HepG2 (cell line): Measurements from ENCODE around the gene MARCHF9. TPM values are rescaled to one million over a fixed set of nuclear protein-coding genes. Genes with fewer than 3 reads are reported as not detected.

ENCODE experiments used
- ATAC-seq: fragments of 200-7000 bp; cut with Tn5 transposase; 3 replicates; pipeline ENCODE4 v1.9.1; 2020; ENCODE audit warnings: mild to moderate bottlenecking, moderate library complexity
- BruUV-seq: library from RNA; stranded (reverse); fragments of 400-500 nt; replicated peaks from 2 replicates; lab custom pipeline; 2021; lab: Mats Ljungman, UMichigan
- CTCF ChIA-PET: fragments of 300-600 bp; formaldehyde crosslinking; extraction: SDS; loops from one replicate; lab custom pipeline; 2021; ENCODE audit warnings: low total read pairs, inconsistent platforms, low intra/inter-chr PET ratio; lab: Yijun Ruan, JAX
- POLR2A ChIA-PET: fragments of 350-600 bp; sonication (Branson Sonifier 250); formaldehyde crosslinking; loops from one replicate; lab custom pipeline; 2020; ENCODE audit warnings: antibody characterized with exemption, inconsistent platforms; lab: Yijun Ruan, JAX
- DNase-seq: peaks from one replicate; pipeline ENCODE4 v3.0.0-alpha.2; 2015; ENCODE audit warnings: low spot score
- FAIRE-seq: peaks from 3 replicates; lab custom pipeline; 2011; peaks lifted over from hg19 to GRCh38; lab: Jason Lieb, UNC
- H2AFZ ChIP-seq: one replicate; pipeline ENCODE4 v1.6.1; 2011; ENCODE audit warnings: low read length, inconsistent platforms
- H3K27ac ChIP-seq: fragments of 300-600 bp; 3 replicates; pipeline ENCODE4 v1.8.0; 2011; ENCODE audit warnings: mixed run types, mild to moderate bottlenecking, mixed read lengths, low read length, inconsistent platforms; ENCODE audit not compliant: insufficient read depth; ENCODE audit errors: extremely low read length
- H3K27me3 ChIP-seq, 2 experiments: fragments of 200-600 bp in 1 of 2; 2 replicates in 1 of 2; 3 replicates in 1 of 2; pipeline versions ENCODE4 v1.6.0 to v1.8.0; 2011; ENCODE audit warnings: low read length in 2 of 2, mild to moderate bottlenecking in 2 of 2, moderate library complexity in 2 of 2, inconsistent platforms in 1 of 2; ENCODE audit not compliant: insufficient read depth in 2 of 2, control insufficient read depth in 1 of 2
- H3K36me3 ChIP-seq, 2 experiments: fragments of 200-600 bp in 1 of 2; replicated peaks in 1 of 2; 2 replicates in 1 of 2; 3 replicates in 1 of 2; pipeline versions ENCODE4 v1.5.1 to v1.8.0; 2011; ENCODE audit warnings: low read length in 2 of 2, inconsistent platforms in 1 of 2; ENCODE audit not compliant: insufficient read depth in 2 of 2, control insufficient read depth in 1 of 2
- H3K4me1 ChIP-seq: 2 replicates; pipeline ENCODE4 v1.5.1; 2012; ENCODE audit warnings: low read length, inconsistent platforms; ENCODE audit not compliant: insufficient read depth
- H3K4me2 ChIP-seq: 2 replicates; pipeline ENCODE4 v1.6.0; 2011; ENCODE audit warnings: low read depth, low read length, inconsistent platforms
- H3K4me3 ChIP-seq, 3 experiments: fragments of 200-600 bp in 1 of 3; sonication (generic), shearing (Covaris generic) in 1 of 3; replicated peaks in 1 of 3; 2 replicates each; pipeline ENCODE4 v1.5.1; 2011 to 2016; ENCODE audit warnings: low read length in 3 of 3, inconsistent platforms in 2 of 3, low read depth in 2 of 3, mild to moderate bottlenecking in 2 of 3, control low read depth in 1 of 3, mixed read lengths in 1 of 3; ENCODE audit not compliant: insufficient read depth in 1 of 3
- H3K79me2 ChIP-seq: one replicate; pipeline ENCODE4 v1.6.1; 2011; ENCODE audit warnings: low read length, inconsistent platforms; ENCODE audit not compliant: insufficient read depth
- H3K9ac ChIP-seq: 2 replicates; pipeline ENCODE4 v1.6.0; 2011; ENCODE audit warnings: mild to moderate bottlenecking, low read depth, low read length, inconsistent platforms; ENCODE audit not compliant: insufficient read depth
- H3K9me3 ChIP-seq: 2 replicates; pipeline ENCODE4 v1.5.1; 2012; ENCODE audit warnings: mild to moderate bottlenecking, low read length
- H4K20me1 ChIP-seq: 2 replicates; pipeline ENCODE4 v1.6.0; 2011; ENCODE audit warnings: inconsistent platforms, mild to moderate bottlenecking, low read length, moderate library complexity; ENCODE audit not compliant: insufficient read depth
- ASH2L ChIP-seq: fragments of 300-600, 200-600 bp; sonication (generic); IDR thresholded peaks from 2 replicates; pipeline ENCODE4 v1.7.0; 2017; ENCODE audit warnings: low read depth, mild to moderate bottlenecking, moderate library complexity, mixed read lengths, low read length; ENCODE audit not compliant: insufficient read length
- ATRX ChIP-seq: sonication (generic); formaldehyde crosslinking; IDR thresholded peaks from 2 replicates; pipeline ENCODE4 v1.4.0; 2020; ENCODE audit warnings: missing genetic modification reagents, borderline replicate concordance
- JDP2 ChIP-seq: sonication (generic); formaldehyde crosslinking; IDR thresholded peaks from 2 replicates; pipeline ENCODE4 v1.8.1; 2022; ENCODE audit warnings: missing genetic modification reagents, borderline replicate concordance
- KDM6A ChIP-seq: IDR thresholded peaks from 2 replicates; pipeline ENCODE4 v1.6.1; 2016; ENCODE audit warnings: low read depth
- KLF15 ChIP-seq: sonication (generic); formaldehyde crosslinking; IDR thresholded peaks from 2 replicates; pipeline ENCODE4 v1.8.1; 2023; ENCODE audit warnings: borderline replicate concordance, mild to moderate bottlenecking, inconsistent platforms, missing genetic modification reagents, mixed read lengths
- NFKB2 ChIP-seq: sonication (generic); formaldehyde crosslinking; IDR thresholded peaks from 2 replicates; pipeline ENCODE4 v1.4.0; 2020; ENCODE audit warnings: missing genetic modification reagents, borderline replicate concordance
- NFYC ChIP-seq: IDR thresholded peaks from 2 replicates; pipeline ENCODE4 v1.6.1; 2016; ENCODE audit warnings: missing genetic modification reagents, missing compliant biosample characterization
- SIX1 ChIP-seq: sonication (generic); formaldehyde crosslinking; IDR thresholded peaks from 2 replicates; pipeline ENCODE4 v1.4.0; 2020; ENCODE audit warnings: missing genetic modification reagents, borderline replicate concordance
- TFAP4 ChIP-seq: sonication (generic); IDR thresholded peaks from 2 replicates; pipeline ENCODE4 v1.6.1; 2016; ENCODE audit warnings: low read depth, borderline replicate concordance
- THAP9 ChIP-seq: sonication (generic); formaldehyde crosslinking; IDR thresholded peaks from 2 replicates; pipeline ENCODE4; 2020; ENCODE audit warnings: missing genetic modification reagents, mild to moderate bottlenecking, borderline replicate concordance
- ZBTB8A ChIP-seq: sonication (generic); formaldehyde crosslinking; IDR thresholded peaks from 2 replicates; pipeline ENCODE4 v1.4.0; 2020; ENCODE audit warnings: mild to moderate bottlenecking, low read depth, missing genetic modification reagents, borderline replicate concordance
- ZFP41 ChIP-seq: sonication (generic); formaldehyde crosslinking; IDR thresholded peaks from 2 replicates; pipeline ENCODE4 v1.4.0; 2020; ENCODE audit warnings: mild to moderate bottlenecking, missing genetic modification reagents, borderline replicate concordance
- ZKSCAN5 ChIP-seq: sonication (generic); formaldehyde crosslinking; IDR thresholded peaks from 2 replicates; pipeline ENCODE4 v1.5.1; 2020; ENCODE audit warnings: mild to moderate bottlenecking, missing genetic modification reagents
- ZMYM2 ChIP-seq: sonication (generic); formaldehyde crosslinking; IDR thresholded peaks from 2 replicates; pipeline ENCODE4 v1.8.0; 2022; ENCODE audit warnings: mild to moderate bottlenecking, missing genetic modification reagents
- ZNF20 ChIP-seq: sonication (generic); formaldehyde crosslinking; IDR thresholded peaks from 2 replicates; pipeline ENCODE4 v1.4.0; 2020; ENCODE audit warnings: mild to moderate bottlenecking, moderate library complexity, missing genetic modification reagents
- ZNF234 ChIP-seq: sonication (generic); formaldehyde crosslinking; conservative IDR thresholded peaks from 2 replicates; pipeline ENCODE4 v1.5.1; 2020; ENCODE audit warnings: mild to moderate bottlenecking, missing genetic modification reagents
- ZNF251 ChIP-seq: sonication (generic); formaldehyde crosslinking; IDR thresholded peaks from 2 replicates; pipeline ENCODE4 v1.9.0; 2021; ENCODE audit warnings: mild to moderate bottlenecking, missing genetic modification reagents
- ZNF468 ChIP-seq: sonication (generic); formaldehyde crosslinking; IDR thresholded peaks from 2 replicates; pipeline ENCODE4 v1.8.0; 2022; ENCODE audit warnings: mild to moderate bottlenecking, moderate library complexity, missing genetic modification reagents
- ZNF576 ChIP-seq: sonication (generic); formaldehyde crosslinking; IDR thresholded peaks from 2 replicates; pipeline ENCODE4 v1.4.0; 2020; ENCODE audit warnings: mild to moderate bottlenecking, missing genetic modification reagents
- ZNF724P ChIP-seq: sonication (generic); formaldehyde crosslinking; IDR thresholded peaks from 2 replicates; pipeline ENCODE4 v1.8.0; 2022; ENCODE audit warnings: missing genetic modification reagents, borderline replicate concordance
- WGBS: methylation state at CpG from one replicate; pipeline ENCODE4 v1.1.6; 2017; ENCODE audit warnings: low lambda C conversion rate; 5-methylcytosine and 5-hydroxymethylcytosine counted together
- in situ Hi-C: cut with HindIII; loops from 2 replicates; pipeline ENCODE4 v1.10.0; 2017; ENCODE audit warnings: low pct_unique_long_range_greater_than_20kb; ENCODE audit not compliant: extremely low pct_ligation_motif_present
- intact Hi-C: fragments of 100-400 bp; cut with micrococcal nuclease; formaldehyde crosslinking; loops from one replicate; pipeline ENCODE4 v1.10.0; 2022; ENCODE audit not compliant: unreplicated experiment
- polyA plus RNA-seq, 8 experiments: library from polyadenylated mRNA; depleted of rRNA in 3 of 8; stranded (reverse) in 7 of 8; unstranded in 1 of 8; fragments of >200 nt; fragmentation: Illumina TruSeq in 4 of 8; extraction: Trizol in 4 of 8; gene quantifications; 2 replicates each; pipeline versions ENCODE4 v1.2.1 to v1.2.3, GENCODE V29; 2011 to 2016; ENCODE audit warnings: low read depth in 4 of 8, missing spikeins in 1 of 8, mixed read lengths in 1 of 8; ENCODE audit not compliant: insufficient read depth in 1 of 8
- total RNA-seq, 5 experiments: library from RNA; depleted of rRNA; stranded (reverse); fragments of >200 nt; fragmentation: Illumina TruSeq; extraction: Trizol; gene quantifications; 2 replicates each; pipeline ENCODE4 v1.2.3, GENCODE V29; 2016; ENCODE audit warnings: low read depth in 1 of 5

The MARCHF9 gene
- total and polyA plus RNA-seq, 2 of the 13 experiments (the other 11 are each of a cell fraction or from before 2014, with no cell fraction given): 5.7 to 9.6 TPM

- no TSS peak for BruUV-seq
- TF ChIP-seq ZNF576 (CRISPR knock-in tag) (no peak), ZNF724P (CRISPR knock-in tag) (0 out of 2 replicates have a peak, but pooled peaks have one; percentile 39), ZNF234 (CRISPR knock-in tag) (0 out of 2 replicates have a peak, but pooled peaks have one; percentile 77), NFYC (CRISPR knock-in tag) (no peak), TFAP4 (no peak), ZNF20 (CRISPR knock-in tag) (no peak), ZNF468 (CRISPR knock-in tag) (no peak), ATRX (CRISPR knock-in tag) (no peak), ASH2L (peak; percentile 62), ZMYM2 (CRISPR knock-in tag) (0 out of 2 replicates have a peak, but pooled peaks have one; percentile 37), ZNF251 (no peak), ZBTB8A (CRISPR knock-in tag) (no peak), THAP9 (CRISPR knock-in tag) (peak; percentile 23; the same call in 1 of the 2 replicates), JDP2 (CRISPR knock-in tag) (no peak), SIX1 (CRISPR knock-in tag) (no peak), KDM6A (CRISPR knock-in tag) (no peak), KLF15 (CRISPR knock-in tag) (no peak), NFKB2 (CRISPR knock-in tag) (peak; percentile 58; the same call in 1 of the 2 replicates), ZKSCAN5 (CRISPR knock-in tag) (no peak), ZFP41 (CRISPR knock-in tag) (no peak)
These were observed 28.6 kb upstream of the MARCHF9 start for GRCh38 chr12:57726151-57726883.

More at GRCh38 chr12:57726151-57726883, 28.6 kb upstream of the MARCHF9 start:
- H3K27ac ChIP-seq: no peak overlapping the region
- peak overlapping the region; percentile 81 to 91 (median 89) for H3K4me3 ChIP-seq
- peaks cover 2 to 18% of the 10 kb centered on the region in 2 experiments; a peak in 3 of 5 replicates for H3K27me3 ChIP-seq
- in situ Hi-C loops (no loop called here), intact Hi-C loops (no loop called here)
- peak overlapping the region; percentile 52; the same call in 1 of the 2 replicates for H3K9ac ChIP-seq
- no peaks in the 10 kb centered on the region for H3K9me3 ChIP-seq
- H4K20me1 ChIP-seq: no peaks in the 10 kb centered on the region
- ATAC-seq (peak; percentile 93), FAIRE-seq (peak; percentile 8), DNase-seq (peak; percentile 71)
- peak overlapping the region; percentile 98 for H3K4me2 ChIP-seq
- H3K4me1 ChIP-seq: 0 out of 2 replicates have a peak, but pooled peaks cover 4% of the 10 kb centered on the region
- ChIA-PET CTCF (interaction anchor here (1.7 kb wide), 1 partner anchor 9 kb away, joined by 6 read pairs; no protein-coding TSS in a partner anchor), POLR2A (interaction anchor here (0.6 to 2.1 kb wide), 10 partner anchors 9 to 121 kb away, joined by 3 to 23 read pairs (median 4); partner anchors contain the start of genes ARHGEF25, CDK4, CTDSP2 and EEF1AKMT3)
- 0% methylated on average over 12 of the region's 79 CpGs for WGBS
- peak overlapping the region; percentile 77 for H2AFZ ChIP-seq
- H3K36me3 ChIP-seq: no peaks in the 10 kb centered on the region
- H3K79me2 ChIP-seq: no peaks in the 10 kb centered on the region
